ACC112 (cell line): Measurements from ENCODE around the gene NHERF2.

ENCODE experiments used
- H2AFZ ChIP-seq: fragments of 200-600 bp; sonication (generic); one replicate; pipeline ENCODE4 v1.6.0; 2017; ENCODE audit warnings: antibody characterized with exemption, low read length; ENCODE audit not compliant: unreplicated experiment
- H3K27ac ChIP-seq: fragments of 200-600 bp; sonication (generic); 2 replicates; pipeline ENCODE4 v1.5.1; 2014; ENCODE audit warnings: low read depth, mild to moderate bottlenecking, antibody characterized with exemption, low read length, moderate library complexity
- H3K27me3 ChIP-seq: fragments of 200-600 bp; sonication (generic); 2 replicates; pipeline ENCODE4 v1.6.1; 2014; ENCODE audit warnings: mild to moderate bottlenecking, antibody characterized with exemption, low read length, moderate library complexity, mixed read lengths; ENCODE audit not compliant: insufficient read depth
- H3K36me3 ChIP-seq: fragments of 200-600 bp; sonication (generic); 2 replicates; pipeline ENCODE4 v1.6.1; 2016; ENCODE audit warnings: mild to moderate bottlenecking, antibody characterized with exemption, low read length, moderate library complexity, mixed read lengths; ENCODE audit not compliant: insufficient read depth
- H3K4me1 ChIP-seq: fragments of 200-600 bp; sonication (generic); one replicate; pipeline ENCODE4 v1.6.1; 2016; ENCODE audit warnings: low read length, mixed read lengths; ENCODE audit not compliant: insufficient read depth, unreplicated experiment, control insufficient read depth
- H3K4me3 ChIP-seq: fragments of 200-600 bp; sonication (generic); 2 replicates; pipeline ENCODE4 v1.5.1; 2014; ENCODE audit warnings: mild to moderate bottlenecking, low read depth, low read length
- H3K79me2 ChIP-seq: fragments of 200-600 bp; sonication (generic); one replicate; pipeline ENCODE4 v1.6.0; 2016; ENCODE audit warnings: low read length; ENCODE audit not compliant: control insufficient read depth, unreplicated experiment, insufficient read depth

NHERF2 gene

DNA sequence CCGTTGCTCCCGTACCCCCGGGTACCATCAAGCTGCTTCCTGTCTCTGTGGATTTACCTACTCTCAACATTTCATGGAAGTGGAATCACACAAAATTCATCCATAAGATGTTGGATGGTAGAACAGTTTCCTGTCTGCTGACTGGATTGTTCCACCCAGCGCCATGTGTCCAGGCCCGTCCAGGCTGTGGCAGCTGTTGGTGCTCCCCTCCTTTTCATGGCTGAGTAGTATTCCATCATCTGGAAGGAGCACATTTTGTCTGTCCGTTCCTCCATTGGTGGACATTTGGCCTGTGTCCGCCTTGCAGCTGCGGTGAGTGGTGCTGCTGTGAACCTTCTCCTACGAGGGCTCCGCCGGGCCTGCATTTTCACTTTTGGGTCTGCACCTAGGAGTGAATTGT, 39.4 kb downstream of the NHERF2 start:
- Histone ChIP-seq H3K27ac (no peak overlapping the region), H3K79me2 (no peaks in the 10 kb centered on the region), H3K36me3 (peaks cover 8% of the 10 kb centered on the region; the same call in 1 of the 2 replicates), H3K4me3 (no peak overlapping the region), H3K27me3 (no peaks in the 10 kb centered on the region), H2AFZ (no peak overlapping the region), H3K4me1 (no peaks in the 10 kb centered on the region)

DNA sequence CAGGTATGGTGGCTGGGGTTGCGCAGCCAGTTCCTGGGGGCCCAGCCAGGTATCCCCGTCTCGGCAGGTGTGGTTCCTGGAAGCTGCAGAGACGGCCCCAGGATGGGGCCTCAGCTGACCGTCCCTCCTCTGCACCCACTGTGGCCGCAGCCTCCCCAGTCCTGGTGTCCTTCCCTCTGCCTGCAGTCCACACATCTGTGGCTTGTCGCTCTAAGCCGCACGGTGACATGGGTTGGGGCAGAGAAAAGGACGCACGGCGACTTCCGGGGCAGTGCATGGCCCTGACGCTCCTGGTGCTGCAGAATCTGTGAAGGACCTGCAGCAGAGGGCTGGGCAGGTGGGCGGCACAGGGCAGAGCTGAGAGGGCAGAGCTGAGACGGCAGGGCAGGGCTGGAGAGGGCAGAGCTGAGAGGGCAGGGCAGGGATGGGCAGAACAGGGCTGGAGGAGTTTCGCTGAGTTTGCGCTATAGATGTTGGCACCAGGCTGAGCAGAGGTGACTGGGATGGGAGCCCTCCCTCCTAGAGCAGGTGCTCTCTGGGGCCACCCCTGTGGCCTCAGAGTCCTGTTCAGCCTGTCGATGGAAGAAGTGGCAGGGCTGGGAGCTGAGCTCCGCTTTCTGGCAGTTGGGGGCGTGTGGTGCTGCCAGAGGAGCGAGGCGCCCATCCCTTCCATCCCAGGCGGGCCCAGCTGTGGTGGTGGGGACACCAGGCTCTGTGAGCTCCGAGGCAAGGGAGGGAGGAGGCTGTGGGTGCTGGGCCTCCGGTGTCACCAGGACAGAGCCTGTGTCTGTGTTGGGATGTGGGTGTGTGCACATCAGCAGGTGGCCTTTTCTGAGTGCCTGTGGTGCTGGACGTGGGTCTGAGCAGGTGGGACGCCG, 44.1 kb downstream of the NHERF2 start:
- Histone ChIP-seq H3K36me3 (peaks cover 5% of the 10 kb centered on the region), H3K27me3 (no peaks in the 10 kb centered on the region), H2AFZ (no peak overlapping the region), H3K27ac (no peak overlapping the region), H3K79me2 (no peaks in the 10 kb centered on the region), H3K4me3 (no peak overlapping the region), H3K4me1 (no peaks in the 10 kb centered on the region)

- no peaks in the 10 kb centered on the region; the same call in 1 of the 2 replicates for H3K36me3 ChIP-seq
Observed at GRCh38 chr16:2071454-2072202, 44.9 kb downstream of the NHERF2 start.

GRCh38 chr16:2072926-2073325, 46.2 kb downstream of the NHERF2 start:
- H3K4me1 ChIP-seq, result no peaks in the 10 kb centered on the region
- H3K4me3 ChIP-seq, result no peak overlapping the region
- no peaks in the 10 kb centered on the region for H3K79me2 ChIP-seq
- H3K27me3 ChIP-seq, result no peaks in the 10 kb centered on the region
- H3K36me3 ChIP-seq, result no peaks in the 10 kb centered on the region; the same call in 1 of the 2 replicates
- H2AFZ ChIP-seq, result no peak overlapping the region
- H3K27ac ChIP-seq, result no peak overlapping the region

More at GRCh38 chr16:2071454-2072202, 44.9 kb downstream of the NHERF2 start:
- Histone ChIP-seq H3K27me3 (no peaks in the 10 kb centered on the region), H3K79me2 (no peaks in the 10 kb centered on the region), H2AFZ (no peak overlapping the region), H3K4me1 (no peaks in the 10 kb centered on the region), H3K27ac (no peak overlapping the region), H3K4me3 (no peak overlapping the region)

DNA sequence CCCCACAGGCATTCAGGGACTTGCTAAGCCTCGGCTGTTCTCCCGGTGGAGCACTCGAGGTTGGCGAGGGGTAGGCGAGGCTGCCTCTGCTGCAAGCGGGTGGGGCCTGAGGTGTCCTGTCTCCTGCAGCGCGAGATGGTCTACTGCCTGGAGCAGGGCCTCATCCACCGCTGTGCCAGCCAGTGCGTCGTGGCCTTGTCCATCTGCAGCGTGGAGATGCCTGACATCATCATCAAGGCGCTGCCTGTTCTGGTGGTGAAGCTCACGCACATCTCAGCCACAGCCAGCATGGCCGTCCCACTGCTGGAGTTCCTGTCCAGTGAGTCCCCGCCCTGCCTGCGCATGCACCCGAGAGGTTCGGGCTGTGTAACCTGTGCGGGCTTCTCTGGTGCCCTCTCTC, 47.4 kb downstream of the NHERF2 start:
- no peak overlapping the region for H3K4me3 ChIP-seq
- no peaks in the 10 kb centered on the region for H3K27me3 ChIP-seq
- no peaks in the 10 kb centered on the region for H3K79me2 ChIP-seq
- no peak overlapping the region for H2AFZ ChIP-seq
- no peaks in the 10 kb centered on the region for H3K4me1 ChIP-seq
- H3K27ac ChIP-seq, result no peak overlapping the region
- no peaks in the 10 kb centered on the region; the same call in 1 of the 2 replicates for H3K36me3 ChIP-seq

- Histone ChIP-seq H3K79me2 (no peaks in the 10 kb centered on the region), H3K36me3 (no peaks in the 10 kb centered on the region; the same call in 1 of the 2 replicates), H3K27ac (no peak overlapping the region), H3K27me3 (no peaks in the 10 kb centered on the region), H2AFZ (no peak overlapping the region), H3K4me3 (no peak overlapping the region), H3K4me1 (no peaks in the 10 kb centered on the region)
Observed at GRCh38 chr16:2075631-2076030, 48.9 kb downstream of the NHERF2 start.

DNA sequence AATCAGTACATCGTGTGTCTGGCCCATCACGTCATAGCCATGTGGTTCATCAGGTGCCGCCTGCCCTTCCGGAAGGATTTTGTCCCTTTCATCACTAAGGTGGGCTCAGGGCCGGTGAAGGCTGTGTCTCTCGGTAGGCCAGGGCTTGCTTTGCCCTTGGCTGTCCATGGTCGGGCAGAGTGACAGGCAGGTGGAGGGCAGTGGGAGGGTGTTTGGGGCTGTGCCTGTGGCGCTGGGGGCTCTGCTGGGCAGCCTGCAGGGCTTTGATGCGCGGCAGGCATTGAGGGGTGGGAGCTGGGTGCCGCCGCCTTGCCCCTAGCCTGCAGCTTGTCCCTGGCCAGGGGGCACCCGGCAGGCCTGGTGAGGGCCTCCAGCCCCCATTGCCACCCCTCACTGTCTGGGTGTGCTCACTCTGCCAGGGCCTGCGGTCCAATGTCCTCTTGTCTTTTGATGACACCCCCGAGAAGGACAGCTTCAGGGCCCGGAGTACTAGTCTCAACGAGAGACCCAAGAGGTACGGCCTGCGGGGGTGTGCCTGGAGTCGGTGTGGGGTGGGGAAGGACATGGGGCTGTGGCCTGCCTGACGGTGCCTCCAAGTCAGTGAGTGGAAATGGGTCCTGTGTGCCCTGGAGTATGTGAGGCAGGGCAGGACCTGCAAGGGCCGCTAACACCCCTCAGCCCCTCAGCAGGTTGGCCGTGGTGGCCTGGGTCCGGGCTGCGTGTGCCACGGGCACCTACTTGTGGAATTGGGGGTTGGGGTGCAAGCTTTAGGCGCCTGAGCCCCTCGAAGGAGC, 49.6 kb downstream of the NHERF2 start:
- no peaks in the 10 kb centered on the region; the same call in 1 of the 2 replicates for H3K36me3 ChIP-seq
- H2AFZ ChIP-seq, result no peak overlapping the region

GRCh38 chr16:2077016-2077415, 50.3 kb downstream of the NHERF2 start:
- Histone ChIP-seq H3K4me1 (no peaks in the 10 kb centered on the region), H3K4me3 (no peak overlapping the region), H2AFZ (no peak overlapping the region), H3K79me2 (no peaks in the 10 kb centered on the region), H3K36me3 (no peaks in the 10 kb centered on the region; the same call in 1 of the 2 replicates), H3K27me3 (no peaks in the 10 kb centered on the region), H3K27ac (no peak overlapping the region)

More for the DNA sequence above, 49.6 kb downstream of the NHERF2 start:
- Histone ChIP-seq H3K4me3 (no peak overlapping the region), H3K79me2 (no peaks in the 10 kb centered on the region), H3K27me3 (no peaks in the 10 kb centered on the region), H3K27ac (no peak overlapping the region), H3K4me1 (no peaks in the 10 kb centered on the region)

GRCh38 chr16:2077696-2078095, 51.0 kb downstream of the NHERF2 start:
- Histone ChIP-seq H3K27me3 (no peaks in the 10 kb centered on the region), H3K36me3 (no peaks in the 10 kb centered on the region; the same call in 1 of the 2 replicates), H3K4me3 (no peak overlapping the region), H3K27ac (no peak overlapping the region), H3K79me2 (no peaks in the 10 kb centered on the region), H3K4me1 (no peaks in the 10 kb centered on the region), H2AFZ (no peak overlapping the region)

GRCh38 chr16:2078096-2078495, 51.4 kb downstream of the NHERF2 start:
- Histone ChIP-seq H3K79me2 (no peaks in the 10 kb centered on the region), H3K27ac (no peak overlapping the region), H3K27me3 (no peaks in the 10 kb centered on the region), H3K4me1 (no peaks in the 10 kb centered on the region), H3K4me3 (no peak overlapping the region), H3K36me3 (no peaks in the 10 kb centered on the region; the same call in 1 of the 2 replicates), H2AFZ (no peak overlapping the region)
